Breast epithelium (tissue), 4 donors: ENCODE data around the gene THSD8. TPM values are rescaled to one million over a fixed set of nuclear protein-coding genes. Genes with fewer than 3 reads are reported as not detected.

Experiments used
- DNase-seq, 2 donors: peaks; one replicate each; pipeline ENCODE4 v3.0.0-alpha.2; 2019; ENCODE audit warnings: low spot score in 2 of 2
- H3K27ac ChIP-seq, 2 donors: fragments of 200-600 bp; sonication (generic) in 1 of 2; one replicate each; pipeline ENCODE4 v1.5.1; 2016 to 2019; ENCODE audit warnings: mild to moderate bottlenecking in 1 of 2
- H3K27me3 ChIP-seq, 2 donors: fragments of 200-600 bp; sonication (generic) in 1 of 2; one replicate each; pipeline versions ENCODE4 v1.5.1 to v1.6.0; 2017 to 2019; ENCODE audit warnings: control low read depth in 1 of 2, mild to moderate bottlenecking in 1 of 2
- H3K36me3 ChIP-seq: fragments of 200-600 bp; one replicate; pipeline ENCODE4 v1.5.1; 2019
- H3K4me1 ChIP-seq, 2 donors: fragments of 200-600 bp; sonication (generic); one replicate each; pipeline ENCODE4 v1.5.1; 2016 to 2019; ENCODE audit warnings: control low read depth in 1 of 2
- H3K4me3 ChIP-seq, 3 donors: fragments of 200-600 bp; sonication (generic); 1 replicate in 2 of 3; 2 replicates in 1 of 3; pipeline ENCODE4 v1.5.1; 2016 to 2019; ENCODE audit warnings: mild to moderate bottlenecking in 3 of 3, moderate library complexity in 2 of 3
- H3K9me3 ChIP-seq, 2 donors: fragments of 200-600 bp; sonication (generic) in 1 of 2; one replicate each; pipeline ENCODE4 v1.5.1; 2016 to 2019; ENCODE audit warnings: control low read depth in 1 of 2
- CTCF ChIP-seq, 3 donors: fragments of 450-650 bp; IDR thresholded peaks; one replicate each; pipeline ENCODE4 v1.5.1; 2016 to 2017; ENCODE audit warnings: antibody characterized with exemption in 3 of 3, mild to moderate bottlenecking in 3 of 3, moderate library complexity in 3 of 3
- POLR2A ChIP-seq: fragments of 450-650 bp; IDR thresholded peaks from one replicate; pipeline ENCODE4 v1.6.1; 2016; ENCODE audit warnings: antibody characterized with exemption, mild to moderate bottlenecking, moderate library complexity
- POLR2AphosphoS5 ChIP-seq, 3 donors: sonication (generic); formaldehyde crosslinking; IDR thresholded peaks; one replicate each; pipeline ENCODE4 v1.6.1; 2017; ENCODE audit warnings: antibody characterized with exemption in 3 of 3
- intact Hi-C: fragments of 100-400 bp; cut with DNase I; formaldehyde crosslinking; loops from one replicate; pipeline ENCODE4 v1.15.1; 2023; ENCODE audit warnings: low total_unique reads
- total RNA-seq, 3 donors: library from RNA; depleted of rRNA; stranded (reverse); fragments of >200 nt; gene quantifications; one replicate each; pipeline ENCODE4 v1.1.0, GENCODE V29; 2016

The THSD8 gene
- total RNA-seq, 3 donors from 2014 or later = not detected

- peak overlapping the region; percentile 54 to 80 (median 73) for H3K4me3 ChIP-seq
Observed at GRCh38 chr19:12779162-12779993, 22.5 kb upstream of the THSD8 start.

GRCh38 chr19:12782174-12782423, 19.8 kb upstream of the THSD8 start:
- TF ChIP-seq CTCF (IDR thresholded peaks at IDR 0.05) = no peak
- TF ChIP-seq POLR2A = no peak
- no peak for TF ChIP-seq POLR2AphosphoS5 (IDR thresholded peaks at IDR 0.05)
- H3K27ac ChIP-seq = peak overlapping the region; percentile 98 to 100
- no peaks in the 10 kb centered on the region for H3K9me3 ChIP-seq
- H3K36me3 ChIP-seq = no peaks in the 10 kb centered on the region
- peak overlapping the region; percentile 45 to 65 (median 61) for H3K4me3 ChIP-seq
- H3K27me3 ChIP-seq = no peaks in the 10 kb centered on the region
- H3K4me1 ChIP-seq = peaks cover 18 to 25% of the 10 kb centered on the region in 2 donors
- DNase-seq = no peak
- intact Hi-C loops = no loop called here

More at GRCh38 chr19:12779162-12779993, 22.5 kb upstream of the THSD8 start:
- Histone ChIP-seq H3K9me3 (no peaks in the 10 kb centered on the region), H3K4me1 (peaks cover 11 to 18% of the 10 kb centered on the region in 2 donors), H3K36me3 (no peaks in the 10 kb centered on the region), H3K27ac (peak overlapping the region; percentile 97 to 98), H3K27me3 (no peaks in the 10 kb centered on the region)
- no peak for DNase-seq
- TF ChIP-seq POLR2A = no peak
- TF ChIP-seq CTCF (IDR thresholded peaks at IDR 0.05) = no peak
- peak in 2 of 3 donors; percentile 27 to 90 for TF ChIP-seq POLR2AphosphoS5 (IDR thresholded peaks at IDR 0.05)
- intact Hi-C loops = no loop called here

- Histone ChIP-seq H3K27me3 (no peaks in the 10 kb centered on the region), H3K9me3 (no peaks in the 10 kb centered on the region), H3K4me1 (peaks cover 18 to 26% of the 10 kb centered on the region in 2 donors), H3K27ac (peak overlapping the region; percentile 98 to 100), H3K4me3 (peak overlapping the region; percentile 45 to 65 (median 61)), H3K36me3 (no peaks in the 10 kb centered on the region)
- TF ChIP-seq POLR2AphosphoS5 (IDR thresholded peaks at IDR 0.05) (peak; percentile 71 to 89 (median 75)), CTCF (IDR thresholded peaks at IDR 0.05) (peak in 1 of 3 donors; percentile 6), POLR2A (no peak)
- intact Hi-C loops = no loop called here
- DNase-seq = peak; percentile 79 to 80
Observed at GRCh38 chr19:12782424-12783290, 19.2 kb upstream of the THSD8 start.

- Histone ChIP-seq H3K36me3 (no peaks in the 10 kb centered on the region), H3K4me3 (peak overlapping the region; percentile 45 to 65 (median 61)), H3K9me3 (no peaks in the 10 kb centered on the region), H3K27me3 (no peaks in the 10 kb centered on the region), H3K27ac (peak overlapping the region; percentile 98 to 100), H3K4me1 (peaks cover 18 to 33% of the 10 kb centered on the region in 2 donors)
- DNase-seq = no peak
- intact Hi-C loops = no loop called here
- TF ChIP-seq POLR2AphosphoS5 (IDR thresholded peaks at IDR 0.05) = no peak
- TF ChIP-seq POLR2A = no peak
- no peak for TF ChIP-seq CTCF (IDR thresholded peaks at IDR 0.05)
Observed at GRCh38 chr19:12783291-12783848, 18.5 kb upstream of the THSD8 start.
